A549 (cell line): ENCODE measurements around the gene BMP5.

Experiments
- BHLHE40 ChIP-seq: IDR thresholded peaks from 2 replicates; pipeline ENCODE4 v1.6.1; 2012; ENCODE audit warnings: low read depth, low read length, inconsistent platforms
- EP300 ChIP-seq, 2 experiments: fragments of >200 bp; sonication (Bioruptor Twin); formaldehyde crosslinking; IDR thresholded peaks; 2 replicates in 1 of 2; 3 replicates in 1 of 2; pipeline ENCODE4 v1.6.1; 2016 to 2017
- FOSL2 ChIP-seq, 2 experiments: fragments of 450-650 bp in 1 of 2; fragments of >200 bp in 1 of 2; sonication (Bioruptor Twin) in 1 of 2; formaldehyde crosslinking; IDR thresholded peaks; 2 replicates each; pipeline versions ENCODE4 v1.5.0 to v1.6.1; 2016 to 2020; ENCODE audit warnings: mild to moderate bottlenecking in 1 of 2, moderate library complexity in 1 of 2
- JUNB ChIP-seq: fragments of >200 bp; sonication (Bioruptor Twin); formaldehyde crosslinking; IDR thresholded peaks from 2 replicates; pipeline ENCODE4 v1.6.1; 2016
- POLR2A ChIP-seq: IDR thresholded peaks from 2 replicates; pipeline ENCODE4 v1.6.1; 2012; ENCODE audit warnings: mild to moderate bottlenecking, low read length
- SREBF2 ChIP-seq: fragments of 450-650 bp; IDR thresholded peaks from 2 replicates; pipeline ENCODE4 v1.6.1; 2014; ENCODE audit warnings: mild to moderate bottlenecking, moderate library complexity
- TF ChIP-seq, protein P1 (sequence below): fragments of >200 bp; sonication (Bioruptor Twin); formaldehyde crosslinking; IDR thresholded peaks from 3 replicates; pipeline ENCODE4 v1.5.1; 2016

DNA sequence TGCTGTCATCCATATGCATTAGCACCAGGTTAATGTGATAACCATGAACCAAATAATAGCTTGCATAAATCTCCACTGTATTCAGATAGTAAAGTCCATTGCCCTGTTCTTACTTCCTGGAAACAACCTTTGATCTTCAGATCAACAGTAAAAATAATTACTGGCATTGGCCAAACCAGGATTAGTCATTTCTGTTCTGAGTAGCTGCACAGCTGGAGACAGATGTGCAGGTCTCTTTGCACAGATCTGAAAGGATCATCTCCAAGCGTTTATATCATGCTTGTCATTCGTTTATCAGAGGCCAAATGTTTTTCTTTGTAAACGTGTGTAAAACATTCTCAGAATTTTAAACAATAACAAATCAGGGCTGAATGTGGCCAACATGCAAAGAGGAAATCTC is 162.0 kb downstream of the BMP5 start:
- TF ChIP-seq FOSL2 (IDR thresholded peaks at IDR 0.05) (no peak), FOSL2 (CRISPR knock-in tag; IDR thresholded peaks at IDR 0.05) (no peak), BHLHE40 (no peak), JUNB (no peak), SREBF2 (no peak), EP300 (IDR thresholded peaks at IDR 0.05) (no peak), POLR2A (no peak)
- TF ChIP-seq, protein P1, sequence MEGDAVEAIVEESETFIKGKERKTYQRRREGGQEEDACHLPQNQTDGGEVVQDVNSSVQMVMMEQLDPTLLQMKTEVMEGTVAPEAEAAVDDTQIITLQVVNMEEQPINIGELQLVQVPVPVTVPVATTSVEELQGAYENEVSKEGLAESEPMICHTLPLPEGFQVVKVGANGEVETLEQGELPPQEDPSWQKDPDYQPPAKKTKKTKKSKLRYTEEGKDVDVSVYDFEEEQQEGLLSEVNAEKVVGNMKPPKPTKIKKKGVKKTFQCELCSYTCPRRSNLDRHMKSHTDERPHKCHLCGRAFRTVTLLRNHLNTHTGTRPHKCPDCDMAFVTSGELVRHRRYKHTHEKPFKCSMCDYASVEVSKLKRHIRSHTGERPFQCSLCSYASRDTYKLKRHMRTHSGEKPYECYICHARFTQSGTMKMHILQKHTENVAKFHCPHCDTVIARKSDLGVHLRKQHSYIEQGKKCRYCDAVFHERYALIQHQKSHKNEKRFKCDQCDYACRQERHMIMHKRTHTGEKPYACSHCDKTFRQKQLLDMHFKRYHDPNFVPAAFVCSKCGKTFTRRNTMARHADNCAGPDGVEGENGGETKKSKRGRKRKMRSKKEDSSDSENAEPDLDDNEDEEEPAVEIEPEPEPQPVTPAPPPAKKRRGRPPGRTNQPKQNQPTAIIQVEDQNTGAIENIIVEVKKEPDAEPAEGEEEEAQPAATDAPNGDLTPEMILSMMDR, result no peak
